ENCODE results near the gene MAPRE3. TPM values are rescaled to one million over a fixed set of nuclear protein-coding genes. Genes with fewer than 3 reads are reported as not detected.

Gene MAPRE3
- polyA plus RNA-seq, 2 donors, result 7.4 to 13.4 TPM

- no peak overlapping the region for H3K27ac ChIP-seq (ENCODE audit: low read depth in 2 of 2, low read length in 1 of 2)
- H3K4me1 ChIP-seq (ENCODE audit: control insufficient read depth in 2 of 2, insufficient read depth in 2 of 2, low read length in 1 of 2), result no peaks in the 10 kb centered on the region
- H3K4me3 ChIP-seq (ENCODE audit: low read depth in 1 of 2, low read length in 2 of 2), result no peak overlapping the region
- WGBS, 2 donors, result 87 to 89% methylated on average over 10 of the region's 10 CpGs
- no peaks in the 10 kb centered on the region for H3K9me3 ChIP-seq (ENCODE audit: control insufficient read depth in 2 of 2, insufficient read depth in 1 of 2, low read depth in 1 of 2, low read length in 1 of 2)
- H3K27me3 ChIP-seq (ENCODE audit: control insufficient read depth in 1 of 2, insufficient read depth in 2 of 2, low read length in 2 of 2), result no peaks in the 10 kb centered on the region
- H3K36me3 ChIP-seq (ENCODE audit: control insufficient read depth in 2 of 2, insufficient read depth in 2 of 2, low read length in 1 of 2), result no peaks in the 10 kb centered on the region
Observed at GRCh38 chr2:26934335-26934724, 36.1 kb upstream of the MAPRE3 start.

DNA sequence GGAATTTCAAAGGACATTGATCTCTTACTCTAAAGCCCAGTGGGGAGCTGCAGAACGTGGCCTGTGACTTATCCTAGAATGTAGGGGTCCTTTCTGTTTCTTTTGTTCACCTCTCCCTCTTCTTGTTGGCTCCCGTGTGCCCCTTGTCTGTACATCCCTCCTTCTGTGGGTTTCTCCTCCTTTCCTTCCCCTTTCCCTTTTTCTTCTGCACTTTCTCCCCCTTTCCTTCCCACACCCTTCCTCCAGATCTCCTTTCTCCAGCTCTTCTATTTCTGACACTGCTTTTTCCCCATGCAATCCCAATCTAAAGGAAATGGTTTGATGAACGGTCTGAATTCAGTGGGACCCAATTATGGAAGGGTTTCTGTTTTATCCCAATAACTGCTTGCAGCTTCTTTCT lies 35.5 kb upstream of the MAPRE3 start:
- 57 to 70% methylated on average over 3 of the region's 3 CpGs for WGBS, 2 donors
- H3K36me3 ChIP-seq (ENCODE audit: control insufficient read depth in 2 of 2, insufficient read depth in 2 of 2, low read length in 1 of 2), result no peaks in the 10 kb centered on the region
- H3K9me3 ChIP-seq (ENCODE audit: control insufficient read depth in 2 of 2, insufficient read depth in 1 of 2, low read depth in 1 of 2, low read length in 1 of 2), result no peaks in the 10 kb centered on the region
- H3K27ac ChIP-seq (ENCODE audit: low read depth in 2 of 2, low read length in 1 of 2), result no peak overlapping the region
- no peak overlapping the region for H3K4me3 ChIP-seq (ENCODE audit: low read depth in 1 of 2, low read length in 2 of 2)
- H3K27me3 ChIP-seq (ENCODE audit: control insufficient read depth in 1 of 2, insufficient read depth in 2 of 2, low read length in 2 of 2), result no peaks in the 10 kb centered on the region
- no peaks in the 10 kb centered on the region for H3K4me1 ChIP-seq (ENCODE audit: control insufficient read depth in 2 of 2, insufficient read depth in 2 of 2, low read length in 1 of 2)

DNA sequence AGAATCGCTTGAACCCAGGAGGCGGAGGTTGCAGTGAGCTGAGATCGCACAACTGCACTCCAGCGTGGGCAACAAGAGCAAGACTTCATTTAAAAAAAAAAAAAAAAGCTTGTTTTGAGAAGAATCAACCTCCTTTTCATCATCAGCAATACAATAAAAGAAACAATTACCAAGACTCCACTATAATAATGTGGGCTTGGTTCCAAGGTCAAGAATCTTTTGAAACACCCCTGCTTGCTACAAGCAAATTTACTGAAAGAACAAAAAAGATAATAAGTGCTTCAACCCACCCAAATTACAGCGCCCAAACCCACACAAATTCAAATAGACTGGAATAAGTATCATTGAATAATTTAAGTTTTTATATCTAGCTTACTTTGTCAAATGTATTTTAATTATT lies 33.6 kb upstream of the MAPRE3 start:
- H3K27ac ChIP-seq (ENCODE audit: low read depth in 2 of 2, low read length in 1 of 2), result no peak overlapping the region
- H3K36me3 ChIP-seq (ENCODE audit: control insufficient read depth in 2 of 2, insufficient read depth in 2 of 2, low read length in 1 of 2), result no peaks in the 10 kb centered on the region
- H3K4me3 ChIP-seq (ENCODE audit: low read depth in 1 of 2, low read length in 2 of 2), result no peak overlapping the region
- WGBS, 2 donors, result 86 to 89% methylated on average over 5 of the region's 5 CpGs
- no peaks in the 10 kb centered on the region for H3K4me1 ChIP-seq (ENCODE audit: control insufficient read depth in 2 of 2, insufficient read depth in 2 of 2, low read length in 1 of 2)
- no peaks in the 10 kb centered on the region for H3K9me3 ChIP-seq (ENCODE audit: control insufficient read depth in 2 of 2, insufficient read depth in 1 of 2, low read depth in 1 of 2, low read length in 1 of 2)
- H3K27me3 ChIP-seq (ENCODE audit: control insufficient read depth in 1 of 2, insufficient read depth in 2 of 2, low read length in 2 of 2), result no peaks in the 10 kb centered on the region

GRCh38 chr2:26938399-26939118 lies 31.9 kb upstream of the MAPRE3 start:
- Histone ChIP-seq H3K4me3 (ENCODE audit: low read depth in 1 of 2, low read length in 2 of 2) (no peak overlapping the region), H3K9me3 (ENCODE audit: control insufficient read depth in 2 of 2, insufficient read depth in 1 of 2, low read depth in 1 of 2, low read length in 1 of 2) (no peaks in the 10 kb centered on the region), H3K4me1 (ENCODE audit: control insufficient read depth in 2 of 2, insufficient read depth in 2 of 2, low read length in 1 of 2) (no peaks in the 10 kb centered on the region), H3K27ac (ENCODE audit: low read depth in 2 of 2, low read length in 1 of 2) (no peak overlapping the region), H3K27me3 (ENCODE audit: control insufficient read depth in 1 of 2, insufficient read depth in 2 of 2, low read length in 2 of 2) (no peaks in the 10 kb centered on the region), H3K36me3 (ENCODE audit: control insufficient read depth in 2 of 2, insufficient read depth in 2 of 2, low read length in 1 of 2) (no peaks in the 10 kb centered on the region)
- 75 to 78% methylated on average over 10 of the region's 10 CpGs for WGBS, 2 donors

DNA sequence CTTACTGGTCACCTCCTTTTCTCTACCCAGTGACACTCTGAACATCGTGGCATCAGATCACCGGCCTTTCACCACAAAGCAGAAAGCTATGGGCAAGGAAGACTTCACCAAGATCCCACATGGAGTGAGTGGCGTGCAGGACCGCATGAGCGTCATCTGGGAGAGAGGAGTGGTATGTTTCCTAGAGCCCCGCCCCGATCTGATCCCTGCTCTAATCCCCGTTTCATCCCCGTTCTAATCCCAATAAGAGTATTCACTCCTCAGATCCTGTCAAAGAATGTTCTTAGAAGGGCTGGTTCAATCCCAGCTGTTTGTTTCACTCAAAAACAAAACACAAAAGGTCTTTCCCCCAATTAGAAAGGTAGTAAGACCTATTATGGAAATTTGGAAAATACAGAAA lies 30.4 kb upstream of the MAPRE3 start:
- H3K4me3 ChIP-seq (ENCODE audit: low read depth in 1 of 2, low read length in 2 of 2), result no peak overlapping the region
- H3K27ac ChIP-seq (ENCODE audit: low read depth in 2 of 2, low read length in 1 of 2), result no peak overlapping the region
- no peaks in the 10 kb centered on the region for H3K27me3 ChIP-seq (ENCODE audit: control insufficient read depth in 1 of 2, insufficient read depth in 2 of 2, low read length in 2 of 2)
- H3K4me1 ChIP-seq (ENCODE audit: control insufficient read depth in 2 of 2, insufficient read depth in 2 of 2, low read length in 1 of 2), result no peaks in the 10 kb centered on the region
- no peaks in the 10 kb centered on the region for H3K36me3 ChIP-seq (ENCODE audit: control insufficient read depth in 2 of 2, insufficient read depth in 2 of 2, low read length in 1 of 2)
- WGBS, 2 donors, result 85% methylated on average over 9 of the region's 9 CpGs
- H3K9me3 ChIP-seq (ENCODE audit: control insufficient read depth in 2 of 2, insufficient read depth in 1 of 2, low read depth in 1 of 2, low read length in 1 of 2), result no peaks in the 10 kb centered on the region

DNA sequence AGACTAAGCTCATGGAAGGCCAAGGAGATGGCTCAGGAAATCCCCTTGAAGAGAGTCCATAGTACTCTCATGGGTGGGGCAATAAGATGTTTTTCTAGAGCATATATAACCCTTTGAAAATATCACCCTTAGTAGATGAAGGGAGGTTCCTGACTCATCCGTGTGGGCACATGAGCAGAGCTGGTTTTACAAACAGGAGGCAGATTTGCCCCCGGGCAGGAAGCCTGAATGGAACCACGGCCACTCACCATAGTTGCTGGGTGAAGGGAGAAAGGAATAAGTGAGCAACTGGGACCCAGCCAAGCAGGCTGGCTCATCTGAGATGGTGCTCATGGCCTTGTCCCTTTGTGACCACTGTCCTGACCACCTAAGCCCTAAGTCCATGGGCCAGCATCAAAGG lies 29.0 kb upstream of the MAPRE3 start:
- H3K36me3 ChIP-seq (ENCODE audit: control insufficient read depth in 2 of 2, insufficient read depth in 2 of 2, low read length in 1 of 2), result no peaks in the 10 kb centered on the region
- H3K4me1 ChIP-seq (ENCODE audit: control insufficient read depth in 2 of 2, insufficient read depth in 2 of 2, low read length in 1 of 2), result no peaks in the 10 kb centered on the region
- H3K27me3 ChIP-seq (ENCODE audit: control insufficient read depth in 1 of 2, insufficient read depth in 2 of 2, low read length in 2 of 2), result no peaks in the 10 kb centered on the region
- H3K4me3 ChIP-seq (ENCODE audit: low read depth in 1 of 2, low read length in 2 of 2), result no peak overlapping the region
- WGBS, 2 donors, result 53 to 54% methylated on average over 3 of the region's 3 CpGs
- no peaks in the 10 kb centered on the region for H3K9me3 ChIP-seq (ENCODE audit: control insufficient read depth in 2 of 2, insufficient read depth in 1 of 2, low read depth in 1 of 2, low read length in 1 of 2)
- H3K27ac ChIP-seq (ENCODE audit: low read depth in 2 of 2, low read length in 1 of 2), result no peak overlapping the region

- no peaks in the 10 kb centered on the region for H3K9me3 ChIP-seq (ENCODE audit: control insufficient read depth in 2 of 2, insufficient read depth in 1 of 2, low read depth in 1 of 2, low read length in 1 of 2)
- no peaks in the 10 kb centered on the region for H3K4me1 ChIP-seq (ENCODE audit: control insufficient read depth in 2 of 2, insufficient read depth in 2 of 2, low read length in 1 of 2)
- H3K36me3 ChIP-seq (ENCODE audit: control insufficient read depth in 2 of 2, insufficient read depth in 2 of 2, low read length in 1 of 2), result no peaks in the 10 kb centered on the region
- no peaks in the 10 kb centered on the region for H3K27me3 ChIP-seq (ENCODE audit: control insufficient read depth in 1 of 2, insufficient read depth in 2 of 2, low read length in 2 of 2)
- 33 to 36% methylated on average over 20 to 28 of the region's 28 CpGs for WGBS, 2 donors
- no peak overlapping the region for H3K4me3 ChIP-seq (ENCODE audit: low read depth in 1 of 2, low read length in 2 of 2)
- no peak overlapping the region for H3K27ac ChIP-seq (ENCODE audit: low read depth in 2 of 2, low read length in 1 of 2)
Observed at GRCh38 chr2:26942543-26943295, 27.7 kb upstream of the MAPRE3 start.

GRCh38 chr2:26945991-26946750 lies 24.3 kb upstream of the MAPRE3 start:
- no peaks in the 10 kb centered on the region for H3K27me3 ChIP-seq (ENCODE audit: control insufficient read depth in 1 of 2, insufficient read depth in 2 of 2, low read length in 2 of 2)

GRCh38 chr2:26946841-26947784 lies 23.3 kb upstream of the MAPRE3 start:
- 52 to 57% methylated on average over 34 of the region's 34 CpGs for WGBS, 2 donors
- Histone ChIP-seq H3K4me1 (ENCODE audit: control insufficient read depth in 2 of 2, insufficient read depth in 2 of 2, low read length in 1 of 2) (no peaks in the 10 kb centered on the region), H3K4me3 (ENCODE audit: low read depth in 1 of 2, low read length in 2 of 2) (no peak overlapping the region), H3K27ac (ENCODE audit: low read depth in 2 of 2, low read length in 1 of 2) (no peak overlapping the region), H3K36me3 (ENCODE audit: control insufficient read depth in 2 of 2, insufficient read depth in 2 of 2, low read length in 1 of 2) (no peaks in the 10 kb centered on the region), H3K27me3 (ENCODE audit: control insufficient read depth in 1 of 2, insufficient read depth in 2 of 2, low read length in 2 of 2) (no peaks in the 10 kb centered on the region), H3K9me3 (ENCODE audit: control insufficient read depth in 2 of 2, insufficient read depth in 1 of 2, low read depth in 1 of 2, low read length in 1 of 2) (no peaks in the 10 kb centered on the region)

More at GRCh38 chr2:26945991-26946750, 24.3 kb upstream of the MAPRE3 start:
- Histone ChIP-seq H3K36me3 (ENCODE audit: control insufficient read depth in 2 of 2, insufficient read depth in 2 of 2, low read length in 1 of 2) (no peaks in the 10 kb centered on the region), H3K4me3 (ENCODE audit: low read depth in 1 of 2, low read length in 2 of 2) (no peak overlapping the region), H3K27ac (ENCODE audit: low read depth in 2 of 2, low read length in 1 of 2) (no peak overlapping the region), H3K9me3 (ENCODE audit: control insufficient read depth in 2 of 2, insufficient read depth in 1 of 2, low read depth in 1 of 2, low read length in 1 of 2) (no peaks in the 10 kb centered on the region), H3K4me1 (ENCODE audit: control insufficient read depth in 2 of 2, insufficient read depth in 2 of 2, low read length in 1 of 2) (no peaks in the 10 kb centered on the region)
- WGBS, 2 donors, result 69 to 75% methylated on average over 11 to 12 of the region's 12 CpGs

Data from esophagus (tissue), 2 donors.